HFF-Myc (cell line): Measurements from ENCODE around the gene SLC11A2.

Experiments used
- DNase-seq: peaks from one replicate; pipeline ENCODE4 v3.0.0-alpha.2; 2011; ENCODE audit warnings: low read depth; ENCODE audit errors: extremely low read depth
- H3K4me3 ChIP-seq: replicated peaks from 2 replicates; pipeline ENCODE4 v1.5.1; 2011; ENCODE audit warnings: low read depth, mild to moderate bottlenecking, control low read depth, low read length
- CTCF ChIP-seq: IDR thresholded peaks from 2 replicates; pipeline ENCODE4 v1.5.1; 2012; ENCODE audit warnings: mild to moderate bottlenecking, low read depth, low read length, control low read depth; ENCODE audit errors: missing control alignments

Gene SLC11A2

GRCh38 chr12:51062631-51063397, 36.6 kb upstream of the SLC11A2 start:
- H3K4me3 ChIP-seq = no peak overlapping the region
- TF ChIP-seq CTCF = no peak
- DNase-seq = no peak

- TF ChIP-seq CTCF = no peak
- DNase-seq = no peak
- H3K4me3 ChIP-seq = no peak overlapping the region
These were observed 32.9 kb upstream of the SLC11A2 start for GRCh38 chr12:51059086-51059485.

- no peak for TF ChIP-seq CTCF
- no peak overlapping the region for H3K4me3 ChIP-seq
- no peak for DNase-seq
These were observed 30.1 kb upstream of the SLC11A2 start for GRCh38 chr12:51056242-51056641.

DNA sequence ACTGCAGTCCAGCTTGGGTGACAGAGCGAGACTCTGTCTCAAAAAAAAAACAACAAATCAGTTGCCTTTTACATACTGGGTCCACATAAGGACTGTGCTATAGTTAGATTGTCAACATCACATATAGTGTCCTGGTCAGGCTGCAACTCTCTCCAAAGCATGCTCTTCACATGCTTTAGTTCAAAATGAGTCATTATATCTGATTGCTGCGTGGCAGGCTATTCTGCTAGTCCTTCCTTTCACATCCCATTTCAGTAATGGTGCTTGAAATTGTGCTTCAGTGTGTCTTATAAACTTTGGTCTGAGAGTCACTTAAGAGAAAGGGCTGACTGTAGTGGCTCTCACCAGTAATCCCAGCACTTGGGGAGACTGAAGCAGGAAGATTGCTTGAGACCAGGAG, 28.9 kb upstream of the SLC11A2 start:
- no peak for TF ChIP-seq CTCF
- DNase-seq = no peak
- no peak overlapping the region for H3K4me3 ChIP-seq

- TF ChIP-seq CTCF = no peak
- peak; percentile 64 for DNase-seq
- no peak overlapping the region for H3K4me3 ChIP-seq
These were observed 25.6 kb upstream of the SLC11A2 start for GRCh38 chr12:51051787-51052186.

- H3K4me3 ChIP-seq = peak overlapping the region; percentile 75
- no peak for DNase-seq
- no peak for TF ChIP-seq CTCF
These were observed 23.3 kb upstream of the SLC11A2 start for GRCh38 chr12:51049525-51049924.
